Measurements from ENCODE around the gene DMBX1. TPM values are rescaled to one million over a fixed set of nuclear protein-coding genes. Genes with fewer than 3 reads are reported as not detected.

DMBX1 gene
- total RNA-seq, 2 donors from 2014 or later, result not detected

- DNase-seq, result no peak
- intact Hi-C loops (cut with DNase I, micrococcal nuclease), result no loop called here
- no peak for ATAC-seq
Observed at GRCh38 chr1:46492269-46492853, 2.7 kb downstream of the DMBX1 start.

DNA sequence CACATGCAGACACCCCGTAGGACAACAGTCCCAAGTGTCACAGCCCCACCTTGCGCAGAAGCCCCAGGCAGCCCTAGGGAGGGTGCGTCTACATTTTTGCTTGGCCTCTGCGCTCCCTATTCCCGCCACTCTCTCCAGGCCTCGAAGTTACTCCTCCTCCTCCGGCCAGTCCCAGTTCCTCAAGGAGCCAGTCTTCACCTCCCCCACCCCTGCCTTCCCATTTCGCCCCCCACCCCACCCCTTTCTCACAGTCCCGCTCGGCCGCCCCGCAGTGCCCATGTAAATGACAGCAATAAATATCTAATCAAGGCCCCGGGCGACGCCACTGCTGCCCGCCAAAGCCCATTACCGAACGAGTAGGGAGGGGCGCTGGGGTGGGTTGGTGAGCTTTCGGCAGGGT lies 3.2 kb downstream of the DMBX1 start:
- no peak for DNase-seq
- intact Hi-C loops (cut with DNase I, micrococcal nuclease), result no loop called here
- no peak for ATAC-seq

GRCh38 chr1:46493316-46494032 lies 3.8 kb downstream of the DMBX1 start:
- no peak for DNase-seq
- intact Hi-C loops (cut with DNase I, micrococcal nuclease), result no loop called here
- no peak for ATAC-seq

GRCh38 chr1:46494910-46495309 lies 5.3 kb downstream of the DMBX1 start:
- DNase-seq, result no peak
- intact Hi-C loops (cut with DNase I, micrococcal nuclease), result no loop called here
- ATAC-seq, result no peak

DNA sequence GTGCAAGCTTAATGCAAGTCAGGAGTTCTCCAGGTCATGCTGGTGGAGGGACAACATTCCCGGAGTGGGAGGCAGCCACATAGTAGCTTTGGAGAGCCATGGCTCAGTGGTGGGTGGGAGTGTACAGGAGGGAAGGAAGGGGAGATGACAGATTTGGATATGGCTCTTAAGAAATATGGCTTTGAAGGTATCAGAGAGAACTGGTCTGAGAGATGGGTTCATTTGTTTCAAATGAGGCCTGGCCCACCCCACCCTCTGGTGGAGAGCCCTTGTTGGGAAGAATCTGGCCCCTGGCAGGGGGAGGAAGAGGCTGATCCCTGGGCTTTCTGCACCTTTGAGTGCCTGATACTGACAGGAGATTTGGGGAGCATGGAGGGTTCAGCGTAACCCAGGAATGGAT lies 6.1 kb downstream of the DMBX1 start:
- intact Hi-C loops (cut with DNase I, micrococcal nuclease), result no loop called here
- DNase-seq (no peak), ATAC-seq (no peak)

DNA sequence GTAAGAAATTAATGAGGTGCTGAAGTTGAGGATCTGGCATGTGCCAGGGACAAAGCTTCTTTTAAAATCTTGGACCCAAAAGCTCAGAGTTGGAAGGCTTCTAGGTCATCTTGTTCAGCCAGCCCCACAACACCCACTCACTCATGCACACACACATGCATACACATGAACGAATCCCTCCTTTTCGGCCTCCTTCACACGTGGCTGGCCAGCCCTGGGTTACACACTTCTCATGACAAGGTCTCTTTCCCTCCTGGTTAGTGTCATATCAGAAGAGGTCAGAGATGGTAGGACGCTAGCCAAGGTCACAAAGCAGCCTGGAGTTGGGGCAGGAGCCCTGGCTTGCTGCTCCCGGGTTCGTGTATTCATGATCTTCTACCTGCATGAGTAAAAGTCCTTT lies 6.9 kb downstream of the DMBX1 start:
- DNase-seq (no peak), ATAC-seq (no peak)
- intact Hi-C loops (cut with DNase I, micrococcal nuclease), result no loop called here

DNA sequence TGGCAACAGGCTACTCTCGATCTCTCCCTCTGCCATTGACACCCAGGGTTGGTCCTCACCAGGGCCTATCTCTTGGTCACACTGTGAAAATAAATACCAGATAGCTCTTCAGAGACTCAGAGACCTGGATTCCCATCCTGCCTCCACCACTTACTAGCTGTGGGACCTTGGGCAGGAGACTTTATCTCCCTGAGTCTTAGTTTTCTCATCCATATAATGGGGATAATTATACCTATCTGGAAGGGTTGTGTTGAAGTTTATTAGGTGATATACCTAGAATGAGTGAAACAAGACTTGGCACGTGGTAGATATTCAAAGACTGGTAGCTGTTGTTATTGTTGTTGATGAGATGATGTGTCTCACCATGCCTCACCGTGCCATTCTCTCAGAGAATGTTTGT lies 7.4 kb downstream of the DMBX1 start:
- ATAC-seq, result no peak
- no peak for DNase-seq
- intact Hi-C loops (cut with DNase I, micrococcal nuclease), result no loop called here

- no peak for ATAC-seq
- intact Hi-C loops (cut with DNase I, micrococcal nuclease), result no loop called here
Observed at GRCh38 chr1:46497665-46498064, 8.0 kb downstream of the DMBX1 start.

DNA sequence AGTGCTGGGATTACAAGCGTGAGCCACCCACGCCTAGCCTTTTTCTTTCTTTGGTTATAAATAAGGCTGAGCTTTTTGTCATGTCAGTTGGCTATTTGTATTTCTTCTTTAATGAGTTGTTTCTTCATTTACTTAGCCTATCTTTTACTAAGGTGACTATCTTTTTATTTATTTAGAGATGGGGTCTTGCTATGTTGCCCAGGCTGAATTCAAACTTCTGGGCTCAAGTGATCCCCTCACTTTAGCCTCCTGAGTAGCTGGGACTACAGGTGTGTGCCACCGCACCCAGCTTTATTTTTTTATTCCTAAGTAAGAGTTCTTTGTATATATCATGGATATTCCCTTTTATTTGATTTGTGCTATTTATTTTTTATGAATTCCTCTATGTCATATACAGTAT lies 11.9 kb downstream of the DMBX1 start:
- ATAC-seq (no peak), DNase-seq (no peak)
- intact Hi-C loops (cut with DNase I, micrococcal nuclease), result no loop called here

More at GRCh38 chr1:46497665-46498064, 8.0 kb downstream of the DMBX1 start:
- DNase-seq, result no peak

DNA sequence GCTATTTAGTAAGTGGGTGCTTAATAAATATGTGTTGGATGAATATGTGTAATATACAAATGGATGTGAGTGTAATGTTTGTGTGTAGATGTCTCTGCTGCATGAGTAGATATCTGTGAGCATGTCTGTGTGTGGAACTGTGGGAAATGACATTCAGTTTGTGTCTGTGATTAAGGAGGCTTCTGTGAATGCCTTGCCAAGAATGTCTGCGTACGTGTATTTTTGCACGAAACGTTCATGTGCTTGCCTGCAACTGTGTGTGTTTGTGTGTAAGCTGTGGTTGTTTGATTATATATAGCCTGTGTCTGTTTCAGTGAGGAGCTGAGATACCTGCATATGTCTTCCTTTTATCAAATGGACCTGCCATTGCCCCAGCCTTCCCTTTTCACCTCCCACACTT lies 13.8 kb downstream of the DMBX1 start:
- ATAC-seq, result no peak
- intact Hi-C loops (cut with DNase I, micrococcal nuclease), result no loop called here

GRCh38 chr1:46506470-46507219 lies 17.0 kb downstream of the DMBX1 start:
- no peak for ATAC-seq
- intact Hi-C loops (cut with DNase I, micrococcal nuclease), result no loop called here
- no peak for DNase-seq

More for the DNA sequence above, 13.8 kb downstream of the DMBX1 start:
- no peak for DNase-seq

GRCh38 chr1:46508757-46509156 lies 19.1 kb downstream of the DMBX1 start:
- no peak for DNase-seq
- intact Hi-C loops (cut with DNase I, micrococcal nuclease), result no loop called here
- no peak for ATAC-seq

DNA sequence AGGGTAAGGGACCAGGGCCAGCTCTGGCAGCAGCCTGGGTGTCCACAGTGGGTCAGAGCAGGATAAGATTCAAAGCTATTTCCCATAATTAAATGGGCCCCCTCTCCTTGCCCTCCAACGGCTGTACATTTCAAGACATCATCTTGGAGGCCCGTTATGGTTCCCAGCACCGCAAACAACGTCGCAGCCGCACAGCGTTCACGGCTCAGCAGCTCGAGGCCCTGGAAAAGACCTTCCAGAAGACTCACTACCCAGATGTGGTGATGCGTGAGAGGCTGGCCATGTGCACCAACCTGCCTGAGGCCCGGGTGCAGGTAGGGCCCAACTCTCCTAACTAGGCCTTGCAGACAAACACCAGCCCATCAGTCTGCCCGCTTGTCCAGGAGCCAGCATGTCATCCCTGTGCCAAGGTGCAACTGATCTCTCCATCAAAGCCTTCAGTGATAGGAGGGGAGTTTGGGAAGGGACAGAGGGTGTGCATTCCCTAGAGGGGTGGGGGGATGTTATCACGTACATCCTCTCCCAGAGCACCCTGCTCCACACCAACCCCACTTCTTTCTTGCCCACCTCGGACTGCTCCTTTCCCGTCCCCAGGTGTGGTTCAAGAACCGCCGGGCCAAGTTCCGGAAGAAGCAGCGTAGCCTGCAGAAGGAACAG lies 20.8 kb downstream of the DMBX1 start:
- DNase-seq, result no peak
- intact Hi-C loops (cut with DNase I, micrococcal nuclease), result no loop called here
- ATAC-seq, result no peak

DNA sequence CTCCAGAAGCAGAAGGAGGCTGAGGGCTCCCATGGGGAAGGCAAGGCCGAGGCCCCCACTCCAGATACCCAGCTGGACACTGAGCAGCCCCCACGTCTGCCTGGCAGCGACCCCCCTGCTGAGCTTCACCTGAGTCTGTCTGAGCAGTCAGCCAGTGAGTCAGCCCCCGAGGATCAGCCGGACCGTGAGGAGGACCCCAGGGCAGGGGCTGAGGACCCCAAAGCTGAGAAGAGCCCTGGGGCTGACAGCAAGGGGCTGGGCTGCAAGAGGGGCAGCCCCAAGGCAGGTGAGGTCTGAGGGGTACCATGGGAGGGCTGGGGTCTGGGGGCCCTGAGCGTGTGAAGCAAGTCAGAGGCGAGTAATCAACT lies 21.3 kb downstream of the DMBX1 start:
- intact Hi-C loops (cut with DNase I, micrococcal nuclease), result no loop called here
- DNase-seq (no peak), ATAC-seq (no peak)

- intact Hi-C loops (cut with DNase I, micrococcal nuclease), result no loop called here
Observed at GRCh38 chr1:46512135-46512791, 22.6 kb downstream of the DMBX1 start.

GRCh38 chr1:46512792-46513190 lies 23.2 kb downstream of the DMBX1 start:
- DNase-seq (no peak), ATAC-seq (no peak)
- intact Hi-C loops (cut with DNase I, micrococcal nuclease), result no loop called here

More at GRCh38 chr1:46512135-46512791, 22.6 kb downstream of the DMBX1 start:
- DNase-seq (no peak), ATAC-seq (no peak)

GRCh38 chr1:46513536-46513935 lies 23.9 kb downstream of the DMBX1 start:
- intact Hi-C loops (cut with DNase I, micrococcal nuclease), result no loop called here
- DNase-seq (no peak), ATAC-seq (no peak)

DNA sequence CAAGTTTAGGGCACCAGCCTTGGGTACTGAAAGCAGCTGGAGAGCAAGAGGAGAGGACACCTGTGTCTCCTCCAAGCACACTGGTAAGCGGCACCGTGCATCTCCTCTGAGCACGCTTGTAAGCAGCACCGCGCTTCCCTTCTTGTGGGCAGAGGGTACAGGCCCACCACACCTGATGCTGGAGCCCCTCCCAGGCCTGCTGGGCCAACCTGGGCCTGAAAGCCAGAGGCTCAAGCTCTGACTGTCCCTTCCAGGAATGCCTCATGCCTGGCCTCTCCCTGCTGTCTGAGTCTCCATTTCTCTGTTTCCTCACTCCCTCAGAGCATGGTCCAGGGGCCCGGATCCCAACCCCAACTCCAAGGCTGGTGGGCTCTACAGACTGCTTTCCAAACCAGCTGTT lies 25.9 kb downstream of the DMBX1 start:
- ATAC-seq (no peak), DNase-seq (no peak)
- intact Hi-C loops (cut with DNase I, micrococcal nuclease), result no loop called here

GRCh38 chr1:46516200-46516950 lies 26.7 kb downstream of the DMBX1 start:
- ATAC-seq, result peak; percentile 1
- DNase-seq, result no peak
- intact Hi-C loops (cut with DNase I, micrococcal nuclease), result no loop called here

Data from left colon (tissue), 2 donors.